AG04449 (cell line): ENCODE results near the gene LIMS1.
"Not testable (repeated sequence)": the region's sequence is repeated elsewhere in the genome, so short reads cannot be mapped to it uniquely, and the experiment has no call there.

ENCODE experiments used
- CTCF ChIA-PET: fragments of 350-600 bp; formaldehyde crosslinking; extraction: SDS; loops from one replicate; lab custom pipeline; 2021; ENCODE audit warnings: antibody characterized with exemption; lab: Yijun Ruan, JAX
- POLR2A ChIA-PET: fragments of 400-600, 350-600 bp; formaldehyde crosslinking; extraction: SDS; loops from one replicate; lab custom pipeline; 2020; ENCODE audit warnings: antibody characterized with exemption, inconsistent platforms; lab: Yijun Ruan, JAX
- DNase-seq: peaks from one replicate; pipeline ENCODE4 v3.0.0-alpha.2; 2010; ENCODE audit warnings: low read depth, low spot score
- H3K4me3 ChIP-seq: 2 replicates; pipeline ENCODE4 v1.5.1; 2011; ENCODE audit warnings: low read depth, mild to moderate bottlenecking, control low read depth, low read length
- TF ChIP-seq, protein P1 (sequence below): IDR thresholded peaks from one replicate; pipeline ENCODE4 v1.5.1; 2011; ENCODE audit warnings: mild to moderate bottlenecking, moderate library complexity, low read length, control low read depth, inconsistent platforms; ENCODE audit not compliant: insufficient read depth; ENCODE audit errors: missing control alignments

LIMS1 gene

DNA sequence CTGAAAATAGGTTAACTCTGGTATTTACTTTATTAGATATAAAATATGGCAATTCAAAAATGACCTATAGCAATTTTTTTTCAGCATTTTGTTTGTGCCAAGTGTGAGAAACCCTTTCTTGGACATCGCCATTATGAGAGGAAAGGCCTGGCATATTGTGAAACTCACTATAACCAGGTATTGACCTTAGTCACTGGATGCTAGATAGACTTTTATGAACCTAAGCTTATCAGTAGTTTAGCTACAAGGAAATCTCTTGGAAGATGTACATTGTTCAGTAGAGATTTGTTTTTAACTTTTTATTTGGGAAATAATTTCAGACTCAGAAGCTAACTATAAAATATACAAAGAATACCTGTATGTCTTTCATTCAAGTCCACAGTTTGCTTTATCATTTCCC, 142.3 kb downstream of the LIMS1 start:
- H3K4me3 ChIP-seq, CTCF ChIA-PET, DNase-seq, POLR2A ChIA-PET: not testable (repeated sequence)

DNA sequence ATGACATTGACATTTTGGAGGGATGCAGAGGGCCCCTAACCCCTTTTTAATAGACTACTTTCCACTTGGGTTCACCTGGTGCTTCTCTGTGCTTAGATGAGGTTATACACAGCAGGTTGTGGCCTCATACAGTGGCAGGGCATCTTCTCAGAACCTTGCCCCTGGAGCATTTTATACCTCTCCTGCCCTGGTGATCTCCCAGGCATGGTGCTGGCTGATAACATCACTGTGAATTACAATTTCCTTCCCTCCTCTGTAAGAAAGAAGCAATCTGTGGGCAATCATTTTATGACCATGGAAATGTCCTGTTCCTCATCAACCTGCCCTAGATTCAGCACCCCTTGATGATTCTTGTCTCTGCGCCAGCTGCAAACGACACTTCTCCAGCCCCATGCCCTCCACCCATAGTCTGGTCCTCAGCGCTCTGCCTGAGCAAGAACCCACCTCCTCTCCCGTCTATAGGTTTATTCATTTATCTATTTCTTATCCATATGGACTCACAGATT, 143.0 kb downstream of the LIMS1 start:
- H3K4me3 ChIP-seq, POLR2A ChIA-PET, DNase-seq, CTCF ChIA-PET: not testable (repeated sequence)

DNA sequence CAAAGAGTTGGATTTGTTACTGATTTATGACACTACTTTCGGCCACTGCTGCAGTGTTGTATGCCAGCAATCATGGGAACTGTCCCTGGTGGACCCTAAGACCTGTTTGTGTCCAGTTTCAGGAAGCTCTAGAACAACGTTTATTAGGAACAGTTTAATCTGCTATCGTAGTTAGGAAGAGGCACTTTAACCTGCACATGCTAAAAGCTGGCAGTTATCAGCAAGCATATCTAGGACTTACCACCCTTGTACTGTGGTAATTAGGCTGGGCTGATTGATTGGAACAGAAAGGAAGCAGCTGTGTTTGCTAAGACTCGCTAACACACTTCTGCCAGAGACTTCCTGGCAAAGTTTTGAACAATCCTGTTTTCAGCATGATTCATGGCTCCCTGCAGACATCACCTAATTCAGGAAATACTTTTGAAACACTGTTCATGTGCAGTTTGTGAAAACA, 144.0 kb downstream of the LIMS1 start:
- CTCF ChIA-PET, POLR2A ChIA-PET, H3K4me3 ChIP-seq: not testable (repeated sequence)
- peak; percentile 16 for DNase-seq

DNA sequence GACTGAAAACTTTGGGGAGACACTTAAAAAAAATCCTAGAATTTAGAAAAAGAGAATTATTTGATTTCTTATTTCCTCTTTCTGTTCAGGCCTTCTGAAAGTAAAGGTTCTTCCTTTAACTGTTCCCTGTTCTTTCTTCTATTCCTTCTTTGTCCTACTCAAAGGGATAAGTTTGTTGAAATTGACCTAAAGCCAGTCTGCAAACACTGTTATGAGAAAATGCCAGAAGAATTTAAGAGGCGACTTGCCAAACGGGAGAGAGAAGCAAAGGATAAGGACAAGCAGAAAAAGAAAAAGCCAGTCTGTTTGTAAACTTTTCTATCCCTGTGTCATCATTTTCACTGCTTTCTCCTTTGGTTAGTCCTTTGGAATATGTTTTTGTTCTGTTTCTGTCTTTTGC, 146.5 kb downstream of the LIMS1 start:
- POLR2A ChIA-PET, H3K4me3 ChIP-seq, DNase-seq: not testable (repeated sequence)
- CTCF ChIA-PET: interaction anchor here (0.6 kb wide), 1 partner anchor 26 kb away, joined by 3 read pairs; no protein-coding TSS in a partner anchor

DNA sequence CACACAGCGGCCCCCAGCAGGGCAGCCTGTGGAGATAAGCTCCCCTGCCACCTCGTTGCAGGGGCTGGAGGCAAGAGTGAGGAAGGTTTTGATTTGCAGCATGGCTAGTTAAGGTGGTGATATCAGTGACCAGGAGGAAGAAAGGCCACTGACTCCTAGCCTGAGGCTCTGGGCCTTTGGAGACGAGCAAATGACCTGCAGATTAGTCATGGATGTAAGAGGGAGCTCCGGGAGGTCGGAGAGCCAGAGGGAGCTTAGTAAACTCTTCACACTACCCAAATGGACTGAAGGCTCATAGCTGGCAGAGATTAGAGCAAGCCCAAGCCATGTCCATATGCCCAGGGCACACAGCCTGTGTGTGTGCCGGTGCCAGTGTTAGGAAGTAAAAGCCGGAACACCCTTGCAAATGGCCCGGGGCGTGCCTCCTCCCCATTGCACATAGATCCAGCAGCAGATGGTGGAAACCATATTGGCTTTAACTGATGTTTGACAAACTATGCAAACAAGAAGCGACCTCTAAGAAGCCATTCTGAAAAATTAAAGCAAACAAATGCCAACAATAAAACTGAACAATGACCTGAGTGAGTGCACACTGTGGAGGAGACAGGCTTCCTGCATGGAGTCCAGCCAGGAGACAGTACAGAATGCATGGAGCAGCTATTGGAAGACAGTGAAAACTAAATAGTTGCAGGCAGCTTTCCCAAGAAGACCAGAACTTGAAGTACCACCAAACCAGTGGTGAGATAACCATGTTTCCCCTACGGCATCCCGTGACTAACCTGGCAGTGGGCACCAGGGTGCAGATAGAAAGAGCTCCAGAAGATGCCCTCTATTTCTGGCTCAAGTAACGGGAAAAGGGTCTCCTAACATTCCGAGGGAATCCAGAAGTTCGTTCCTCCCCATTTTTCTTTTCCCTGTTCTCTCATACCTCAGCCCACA, 154.8 kb downstream of the LIMS1 start:
- POLR2A ChIA-PET, H3K4me3 ChIP-seq, DNase-seq, CTCF ChIA-PET: not testable (repeated sequence)

DNA sequence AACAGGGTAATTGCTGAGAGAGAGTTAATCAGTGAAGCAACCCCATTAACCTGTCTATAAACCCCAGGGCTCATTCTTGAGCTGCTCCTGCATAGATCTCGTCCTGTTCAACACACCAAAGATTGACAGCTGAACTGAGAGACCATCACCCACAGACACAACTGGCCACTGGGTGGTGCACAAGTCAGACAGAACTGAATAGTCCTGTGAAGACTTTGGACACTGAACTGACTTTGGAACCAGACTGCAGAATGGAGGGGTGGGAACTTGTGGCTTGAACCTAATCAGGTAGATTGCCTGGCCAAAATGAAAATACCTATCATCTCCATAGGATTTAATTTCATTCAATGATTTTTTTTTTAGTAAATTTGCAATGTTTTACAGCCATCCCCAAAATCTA, 155.7 kb downstream of the LIMS1 start:
- CTCF ChIA-PET: interaction anchor here (1.1 kb wide), 1 partner anchor 8 kb away, joined by 3 read pairs; no protein-coding TSS in a partner anchor
- POLR2A ChIA-PET, H3K4me3 ChIP-seq, DNase-seq: not testable (repeated sequence)

DNA sequence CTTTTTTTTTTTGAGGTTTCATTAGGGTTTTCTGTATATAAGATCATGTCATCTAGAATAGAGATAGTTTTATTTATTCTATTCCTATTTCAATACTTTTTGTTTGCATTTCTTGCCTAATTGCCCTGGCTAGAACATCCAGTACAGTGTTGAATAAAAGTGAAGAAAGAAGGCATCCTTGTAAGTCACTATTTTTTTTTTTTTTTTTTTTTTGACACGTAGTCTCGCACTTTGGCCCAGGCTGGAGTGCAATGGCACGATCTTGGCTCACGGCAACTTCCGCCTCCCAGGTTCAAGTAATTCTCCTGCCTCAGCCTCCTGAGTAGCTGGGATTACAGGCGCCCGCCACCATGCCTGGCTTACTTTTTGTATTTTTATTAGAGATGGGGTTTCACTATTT, 157.2 kb downstream of the LIMS1 start:
- POLR2A ChIA-PET: no interaction called here
- CTCF ChIA-PET: no interaction called here
- TF ChIP-seq, protein P1, sequence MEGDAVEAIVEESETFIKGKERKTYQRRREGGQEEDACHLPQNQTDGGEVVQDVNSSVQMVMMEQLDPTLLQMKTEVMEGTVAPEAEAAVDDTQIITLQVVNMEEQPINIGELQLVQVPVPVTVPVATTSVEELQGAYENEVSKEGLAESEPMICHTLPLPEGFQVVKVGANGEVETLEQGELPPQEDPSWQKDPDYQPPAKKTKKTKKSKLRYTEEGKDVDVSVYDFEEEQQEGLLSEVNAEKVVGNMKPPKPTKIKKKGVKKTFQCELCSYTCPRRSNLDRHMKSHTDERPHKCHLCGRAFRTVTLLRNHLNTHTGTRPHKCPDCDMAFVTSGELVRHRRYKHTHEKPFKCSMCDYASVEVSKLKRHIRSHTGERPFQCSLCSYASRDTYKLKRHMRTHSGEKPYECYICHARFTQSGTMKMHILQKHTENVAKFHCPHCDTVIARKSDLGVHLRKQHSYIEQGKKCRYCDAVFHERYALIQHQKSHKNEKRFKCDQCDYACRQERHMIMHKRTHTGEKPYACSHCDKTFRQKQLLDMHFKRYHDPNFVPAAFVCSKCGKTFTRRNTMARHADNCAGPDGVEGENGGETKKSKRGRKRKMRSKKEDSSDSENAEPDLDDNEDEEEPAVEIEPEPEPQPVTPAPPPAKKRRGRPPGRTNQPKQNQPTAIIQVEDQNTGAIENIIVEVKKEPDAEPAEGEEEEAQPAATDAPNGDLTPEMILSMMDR: no peak
- H3K4me3 ChIP-seq: no peak overlapping the region
- DNase-seq: no peak

DNA sequence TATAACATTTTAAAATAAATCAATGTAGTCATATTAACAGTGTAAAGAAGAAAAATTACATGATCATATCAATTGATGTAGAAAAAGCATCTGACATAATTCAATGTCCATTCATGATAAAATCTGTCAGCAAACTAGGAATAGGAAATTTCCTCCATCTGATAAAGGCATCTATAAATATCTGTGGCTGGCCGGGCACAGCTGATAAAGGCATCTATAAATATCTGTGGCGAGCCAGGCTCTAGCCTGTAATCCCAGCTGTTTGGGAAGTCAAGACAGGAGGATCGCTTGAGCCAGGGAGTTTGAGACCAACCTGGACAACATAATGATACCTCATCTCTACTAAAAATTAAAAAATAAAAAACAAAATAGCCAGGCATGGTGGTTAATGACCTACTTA, 166.9 kb downstream of the LIMS1 start:
- CTCF ChIA-PET: no interaction called here
- no peak for DNase-seq
- POLR2A ChIA-PET: no interaction called here
- TF ChIP-seq, protein P1: no peak
- no peak overlapping the region for H3K4me3 ChIP-seq

DNA sequence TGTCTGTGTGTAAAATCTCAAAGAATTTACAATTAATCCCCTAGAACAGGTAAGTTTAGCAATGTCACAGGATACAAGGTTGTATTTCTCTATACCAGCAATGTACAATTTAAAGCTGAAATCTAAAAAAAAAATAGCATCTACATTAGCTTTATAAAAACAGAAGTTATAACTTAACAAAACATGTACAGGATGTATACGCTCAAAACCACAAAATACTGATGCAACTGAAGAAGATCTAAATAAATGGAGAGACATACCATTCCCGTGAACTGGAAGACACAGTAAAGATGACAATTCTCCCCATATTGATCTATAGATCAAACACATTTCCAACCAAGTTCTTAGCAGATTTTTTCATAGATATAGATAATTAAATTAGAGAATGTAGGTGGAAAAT, 167.5 kb downstream of the LIMS1 start:
- ChIA-PET POLR2A (no interaction called here), CTCF (interaction anchor here (1.5 kb wide), 1 partner anchor 10 kb away, joined by 4 read pairs; no protein-coding TSS in a partner anchor)
- TF ChIP-seq, protein P1: no peak
- DNase-seq: no peak
- H3K4me3 ChIP-seq: no peak overlapping the region
